ENCODE data around the gene CATSPERB. TPM values are rescaled to one million over a fixed set of nuclear protein-coding genes. Genes with fewer than 3 reads are reported as not detected.

The CATSPERB gene
- total RNA-seq, 120 experiments from 2014 or later: 0.13 to 2.7 (median 0.78) TPM; not detected in 33

Other genes with a start within 250 kb of the CATSPERB start
- 100 to 1,000 TPM in 1 of 120 experiments, 10 to 100 TPM in 119; 47.0 to 113 (median 64.2) TPM for gene PPP4R3A, start 221.8 kb downstream of the CATSPERB start, total RNA-seq
- 10 to 100 TPM in 13 of 120 experiments, 1 to 10 TPM in 107; 1.5 to 14.6 (median 5.8) TPM for gene TC2N, start 135.4 kb upstream of the CATSPERB start, total RNA-seq
- 10 to 100 TPM in 106 of 120 experiments, 1 to 10 TPM in 14; 7.3 to 40.2 (median 14.2) TPM for gene FBLN5, start 215.6 kb upstream of the CATSPERB start, total RNA-seq